ENCODE data around the gene CCDC184. TPM values are rescaled to one million over a fixed set of nuclear protein-coding genes. Genes with fewer than 3 reads are reported as not detected.
A peak's percentile ranks its signal among the peaks of the same experiment; 100 is the strongest.

The CCDC184 gene
- total and polyA plus RNA-seq, 11 donors: 0.25 to 1.5 (median 0.65) TPM

DNA sequence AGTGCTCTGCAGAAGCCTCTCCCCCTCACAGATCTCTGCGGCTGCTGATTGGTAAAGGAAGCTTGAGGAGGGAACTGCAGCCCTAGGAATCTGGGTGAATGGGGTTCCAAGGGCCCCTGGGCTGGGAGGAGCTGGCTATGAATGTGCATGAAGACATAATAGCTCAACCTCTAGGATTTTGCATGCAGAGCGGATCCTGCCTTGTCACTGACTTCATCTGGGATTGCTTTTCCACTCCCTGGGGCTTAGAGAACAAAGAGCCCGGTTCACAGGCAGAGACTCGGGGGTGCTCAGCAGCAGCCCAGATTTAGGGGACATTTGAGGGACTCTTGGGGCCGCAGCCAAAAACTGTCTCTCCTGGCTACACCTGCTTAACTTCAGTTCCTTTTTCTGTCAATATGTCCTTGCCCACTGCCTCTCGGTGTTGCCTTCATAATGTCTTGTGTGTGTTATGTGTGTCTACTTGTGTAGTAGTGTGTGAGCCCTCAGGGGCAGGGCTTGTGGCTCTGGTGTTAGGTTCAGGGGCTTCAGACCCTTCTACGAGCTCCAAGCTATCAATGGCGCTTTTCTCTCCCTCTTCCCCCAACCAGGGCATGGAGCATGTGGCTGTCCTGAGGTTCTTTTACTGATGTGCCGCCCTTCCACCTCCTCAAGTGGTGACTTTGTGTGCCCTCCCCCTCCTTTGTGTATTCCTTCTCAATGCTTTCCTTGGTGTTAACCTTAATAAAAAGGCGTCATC, 1.9 kb downstream of the CCDC184 start:
- no peak for TF ChIP-seq CTCF (IDR thresholded peaks at IDR 0.05)
- no peak for TF ChIP-seq POLR2A (IDR thresholded peaks at IDR 0.05)
- peaks cover 0 to 28% (median 16%) of the 10 kb centered on the region in 12 donors for H3K4me1 ChIP-seq
- no peaks in the 10 kb centered on the region for H3K36me3 ChIP-seq
- no peaks in the 10 kb centered on the region for H3K9me3 ChIP-seq
- DNase-seq: no peak
- intact Hi-C loops (cut with DNase I): loop anchor here in 2 of 10 donors (10.0 kb wide), 2 partner anchors 429 to 439 kb away; no protein-coding TSS in a partner anchor
- H3K4me3 ChIP-seq: peak overlapping the region in 6 of 12 donors; percentile 66 to 89 (median 73)
- WGBS, 4 donors: 68 to 79% (median 73%) methylated on average over 10 of the region's 10 CpGs
- no peak for ATAC-seq
- H3K27me3 ChIP-seq: peaks cover 17 to 40% (median 27%) of the 10 kb centered on the region in 9 donors
- no peak overlapping the region for H3K27ac ChIP-seq

- ATAC-seq: no peak
- Histone ChIP-seq H3K9me3 (no peaks in the 10 kb centered on the region), H3K4me3 (no peak overlapping the region), H3K27ac (no peak overlapping the region), H3K36me3 (no peaks in the 10 kb centered on the region), H3K4me1 (peaks cover 0 to 17% (median 8%) of the 10 kb centered on the region in 12 donors), H3K27me3 (peaks cover 10 to 26% (median 15%) of the 10 kb centered on the region in 9 donors)
- DNase-seq: no peak
- intact Hi-C loops (cut with DNase I): loop anchor here in 2 of 10 donors (10.0 kb wide), 2 partner anchors 427 to 437 kb away; no protein-coding TSS in a partner anchor
- TF ChIP-seq CTCF (IDR thresholded peaks at IDR 0.05) (no peak), POLR2A (IDR thresholded peaks at IDR 0.05) (no peak)
- 84 to 85% (median 84%) methylated on average over 10 of the region's 10 CpGs for WGBS, 4 donors
These were observed 4.7 kb downstream of the CCDC184 start for GRCh38 chr12:48187916-48188695.

- Histone ChIP-seq H3K4me3 (no peak overlapping the region), H3K27ac (no peak overlapping the region), H3K4me1 (peaks cover 0 to 7% (median under 1%) of the 10 kb centered on the region in 12 donors), H3K36me3 (no peaks in the 10 kb centered on the region), H3K27me3 (peaks cover under 1 to 15% (median 2%) of the 10 kb centered on the region in 9 donors), H3K9me3 (no peaks in the 10 kb centered on the region)
- intact Hi-C loops (cut with DNase I): loop anchor here in 5 of 10 donors (10.0 kb wide), 5 partner anchors 155 to 435 kb away; partner anchors contain the start of gene ZNF641 (in 1 of the 5)
- WGBS, 4 donors: 39 to 47% (median 42%) methylated on average over 6 of the region's 6 CpGs
- ATAC-seq: peak in 3 of 4 donors; percentile 63 to 72 (median 65)
- DNase-seq: peak in 4 of 5 donors; percentile 39 to 57 (median 49)
- TF ChIP-seq CTCF (IDR thresholded peaks at IDR 0.05) (peak; percentile 75 to 91 (median 84)), POLR2A (IDR thresholded peaks at IDR 0.05) (no peak)
These were observed 6.1 kb downstream of the CCDC184 start for GRCh38 chr12:48189331-48190125.
